Lower leg skin (tissue), 4 donors: Measurements from ENCODE around the gene COMP. TPM values are rescaled to one million over a fixed set of nuclear protein-coding genes. Genes with fewer than 3 reads are reported as not detected.

Source experiments
- DNase-seq, 2 donors: peaks; one replicate each; pipeline ENCODE4 v3.0.0-alpha.2; 2019; ENCODE audit warnings: low spot score in 2 of 2
- H3K4me3 ChIP-seq: fragments of 200-600 bp; sonication (generic); 2 replicates; pipeline ENCODE4 v1.5.1; 2017; ENCODE audit warnings: mild to moderate bottlenecking, low read depth; ENCODE audit not compliant: poor library complexity, severe bottlenecking
- POLR2A ChIP-seq, 2 donors: fragments of 450-650 bp; IDR thresholded peaks; one replicate each; pipeline ENCODE4 v1.6.1; 2016 to 2017; ENCODE audit warnings: antibody characterized with exemption in 2 of 2, mild to moderate bottlenecking in 1 of 2, moderate library complexity in 1 of 2
- WGBS, 2 donors: methylation state at CpG; one replicate each; pipeline ENCODE4 v1.1.5; 2018; 5-methylcytosine and 5-hydroxymethylcytosine counted together
- intact Hi-C: fragments of 100-400 bp; cut with DNase I; formaldehyde crosslinking; loops from one replicate; pipeline ENCODE4 v1.15.0; 2023; ENCODE audit warnings: low total_unique reads
- total RNA-seq, 4 donors: library from RNA; depleted of rRNA; stranded (reverse); fragments of >200 nt; gene quantifications; one replicate each; pipeline ENCODE4 v1.1.0, GENCODE V29; 2016
- TF ChIP-seq, protein P1 (sequence below), 3 donors: fragments of 450-650 bp; IDR thresholded peaks; one replicate each; pipeline ENCODE4 v1.5.1; 2016; ENCODE audit warnings: antibody characterized with exemption in 3 of 3, mild to moderate bottlenecking in 3 of 3, moderate library complexity in 2 of 3

Gene COMP
- total RNA-seq, 4 donors from 2014 or later = 12.6 to 18.3 (median 14.9) TPM

- TF ChIP-seq, protein P1, sequence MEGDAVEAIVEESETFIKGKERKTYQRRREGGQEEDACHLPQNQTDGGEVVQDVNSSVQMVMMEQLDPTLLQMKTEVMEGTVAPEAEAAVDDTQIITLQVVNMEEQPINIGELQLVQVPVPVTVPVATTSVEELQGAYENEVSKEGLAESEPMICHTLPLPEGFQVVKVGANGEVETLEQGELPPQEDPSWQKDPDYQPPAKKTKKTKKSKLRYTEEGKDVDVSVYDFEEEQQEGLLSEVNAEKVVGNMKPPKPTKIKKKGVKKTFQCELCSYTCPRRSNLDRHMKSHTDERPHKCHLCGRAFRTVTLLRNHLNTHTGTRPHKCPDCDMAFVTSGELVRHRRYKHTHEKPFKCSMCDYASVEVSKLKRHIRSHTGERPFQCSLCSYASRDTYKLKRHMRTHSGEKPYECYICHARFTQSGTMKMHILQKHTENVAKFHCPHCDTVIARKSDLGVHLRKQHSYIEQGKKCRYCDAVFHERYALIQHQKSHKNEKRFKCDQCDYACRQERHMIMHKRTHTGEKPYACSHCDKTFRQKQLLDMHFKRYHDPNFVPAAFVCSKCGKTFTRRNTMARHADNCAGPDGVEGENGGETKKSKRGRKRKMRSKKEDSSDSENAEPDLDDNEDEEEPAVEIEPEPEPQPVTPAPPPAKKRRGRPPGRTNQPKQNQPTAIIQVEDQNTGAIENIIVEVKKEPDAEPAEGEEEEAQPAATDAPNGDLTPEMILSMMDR (IDR thresholded peaks at IDR 0.05) = no peak
- no peak for TF ChIP-seq POLR2A (IDR thresholded peaks at IDR 0.05)
- no peak overlapping the region for H3K4me3 ChIP-seq
- no peak for DNase-seq
- 86 to 91% methylated on average over 25 to 35 of the region's 36 CpGs for WGBS, 2 donors
- intact Hi-C loops = no loop called here
These were observed 19.5 kb downstream of the COMP start for GRCh38 chr19:18771328-18772242.

GRCh38 chr19:18770663-18771327 lies 20.3 kb downstream of the COMP start:
- 74 to 75% methylated on average over 12 to 13 of the region's 13 CpGs for WGBS, 2 donors

DNA sequence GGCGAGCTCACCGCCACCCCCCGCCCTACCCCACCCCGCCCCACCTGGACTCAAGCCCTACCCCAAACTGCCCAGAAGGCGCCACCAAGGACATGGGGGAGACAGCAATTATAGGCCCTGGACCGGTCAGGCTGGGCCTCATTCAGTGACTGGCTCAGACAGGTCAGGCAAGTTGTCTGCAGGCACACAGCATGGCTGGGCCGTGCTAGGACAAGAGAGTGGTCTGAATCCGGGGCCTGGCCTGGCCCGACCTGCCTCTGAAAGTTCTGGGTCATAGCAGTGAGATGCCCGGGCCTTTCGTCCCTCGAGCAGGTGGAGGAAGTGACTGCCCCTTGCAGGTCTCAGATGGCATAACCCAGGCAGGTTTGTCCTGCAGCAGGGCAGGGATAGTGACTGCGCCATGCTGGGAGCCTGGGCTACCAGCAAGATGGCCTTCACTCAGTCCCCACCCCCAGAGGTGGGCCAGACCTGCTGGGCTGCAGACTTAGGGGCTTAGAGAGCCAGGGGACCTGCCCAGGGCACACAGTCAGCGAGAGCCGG lies 21.0 kb downstream of the COMP start:
- no peak for TF ChIP-seq POLR2A (IDR thresholded peaks at IDR 0.05)
- TF ChIP-seq, protein P1 (IDR thresholded peaks at IDR 0.05) = no peak
- intact Hi-C loops = loop anchor here (10.0 kb wide), 1 partner anchor 175 kb away; no protein-coding TSS in a partner anchor
- no peak overlapping the region for H3K4me3 ChIP-seq
- 88 to 98% methylated on average over 9 to 14 of the region's 15 CpGs for WGBS, 2 donors
- DNase-seq = no peak

More at GRCh38 chr19:18770663-18771327, 20.3 kb downstream of the COMP start:
- TF ChIP-seq, protein P1 (IDR thresholded peaks at IDR 0.05) = no peak
- no peak for TF ChIP-seq POLR2A (IDR thresholded peaks at IDR 0.05)
- intact Hi-C loops = no loop called here
- no peak overlapping the region for H3K4me3 ChIP-seq
- DNase-seq = no peak

- H3K4me3 ChIP-seq = no peak overlapping the region
- TF ChIP-seq, protein P1 (IDR thresholded peaks at IDR 0.05) = no peak
- no peak for TF ChIP-seq POLR2A (IDR thresholded peaks at IDR 0.05)
- no peak for DNase-seq
- WGBS, 2 donors = 89 to 92% methylated on average over 22 to 24 of the region's 24 CpGs
- intact Hi-C loops = loop anchor here (10.0 kb wide), 1 partner anchor 174 kb away; no protein-coding TSS in a partner anchor
These were observed 21.9 kb downstream of the COMP start for GRCh38 chr19:18768997-18769891.
